Loucy (cell line): ENCODE measurements around the gene PSEN1.

Source experiments
- H2AFZ ChIP-seq: fragments of 200-600 bp; sonication (generic); 2 replicates; pipeline ENCODE4 v1.6.0; 2016; ENCODE audit warnings: antibody characterized with exemption, mild to moderate bottlenecking, low read length, moderate library complexity
- H3F3A ChIP-seq: fragments of 200-600 bp; 2 replicates; pipeline ENCODE4 v1.6.0; 2016; ENCODE audit warnings: antibody characterized with exemption, low read depth, mild to moderate bottlenecking
- H3K27me3 ChIP-seq: fragments of 200-600 bp; sonication (generic); 2 replicates; pipeline ENCODE4 v1.6.1; 2014; ENCODE audit warnings: low read length, mild to moderate bottlenecking; ENCODE audit not compliant: insufficient read depth, poor library complexity, severe bottlenecking
- H3K36me3 ChIP-seq: fragments of 200-600 bp; sonication (generic); 2 replicates; pipeline ENCODE4 v1.6.1; 2016; ENCODE audit warnings: low read length; ENCODE audit not compliant: insufficient read depth
- H3K4me1 ChIP-seq: fragments of 200-600 bp; sonication (generic); 2 replicates; pipeline ENCODE4 v1.5.1; 2014; ENCODE audit warnings: low read length, mild to moderate bottlenecking; ENCODE audit not compliant: insufficient read depth, poor library complexity, severe bottlenecking
- H3K4me2 ChIP-seq: fragments of 200-600 bp; sonication (generic); 2 replicates; pipeline ENCODE4 v1.6.0; 2014; ENCODE audit warnings: antibody characterized with exemption, low read length, low read depth, mild to moderate bottlenecking; ENCODE audit not compliant: poor library complexity, severe bottlenecking
- H3K4me3 ChIP-seq: fragments of 200-600 bp; sonication (generic); 2 replicates; pipeline ENCODE4 v1.5.1; 2014; ENCODE audit warnings: low read length, mild to moderate bottlenecking, mixed read lengths; ENCODE audit not compliant: poor library complexity, severe bottlenecking
- H3K79me2 ChIP-seq: fragments of 200-600 bp; sonication (generic); 2 replicates; pipeline ENCODE4 v1.6.1; 2014; ENCODE audit warnings: low read length; ENCODE audit not compliant: insufficient read depth
- H3K9ac ChIP-seq: fragments of 200-600 bp; sonication (generic); 2 replicates; pipeline ENCODE4 v1.6.0; 2014; ENCODE audit warnings: mild to moderate bottlenecking, low read depth, low read length, moderate library complexity; ENCODE audit not compliant: poor library complexity, severe bottlenecking
- H3K9me2 ChIP-seq: fragments of 200-600 bp; sonication (generic); replicated peaks from 2 replicates; pipeline ENCODE4 v1.6.1; 2016; ENCODE audit warnings: low read depth, low read length, mixed read lengths
- H3K9me3 ChIP-seq: fragments of 200-600 bp; sonication (generic); 2 replicates; pipeline ENCODE4 v1.6.1; 2014; ENCODE audit warnings: mild to moderate bottlenecking, antibody characterized with exemption, low read length, low read depth; ENCODE audit not compliant: insufficient read depth
- H4K20me1 ChIP-seq: fragments of 200-600 bp; sonication (generic); 2 replicates; pipeline ENCODE4 v1.6.0; 2014; ENCODE audit warnings: antibody characterized with exemption, low read length, mild to moderate bottlenecking; ENCODE audit not compliant: insufficient read depth, poor library complexity, severe bottlenecking
- CTCF ChIP-seq: fragments of 200-600 bp; sonication (generic); conservative IDR thresholded peaks from 2 replicates; pipeline ENCODE4 v1.5.1; 2014; ENCODE audit warnings: mild to moderate bottlenecking, antibody characterized with exemption, low read length
- EZH2phosphoT487 ChIP-seq: fragments of 200-600 bp; IDR thresholded peaks from 2 replicates; pipeline ENCODE4 v1.6.1; 2018; ENCODE audit warnings: antibody characterized with exemption, mild to moderate bottlenecking, moderate library complexity, borderline replicate concordance

The PSEN1 gene

DNA sequence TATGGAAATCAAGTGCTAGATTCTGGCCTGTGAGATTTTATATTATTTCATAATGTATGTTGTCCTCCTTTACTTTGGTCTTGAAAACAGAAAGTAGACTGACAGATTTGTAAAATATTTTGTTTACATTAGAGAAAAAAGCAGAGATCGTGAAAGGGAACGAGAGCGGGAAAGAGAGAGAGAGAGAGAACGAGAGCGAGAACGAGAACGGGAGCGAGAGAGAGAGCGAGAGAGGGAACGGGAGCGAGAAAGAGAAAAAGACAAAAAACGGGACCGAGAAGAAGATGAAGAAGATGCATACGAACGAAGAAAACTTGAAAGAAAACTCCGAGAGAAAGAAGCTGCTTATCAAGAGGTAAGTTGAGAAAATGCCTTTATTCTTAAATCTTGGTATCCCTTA lies 30.6 kb upstream of the PSEN1 start:
- no peak overlapping the region for H3K4me3 ChIP-seq
- TF ChIP-seq EZH2phosphoT487: no peak
- TF ChIP-seq CTCF: no peak
- no peaks in the 10 kb centered on the region for H4K20me1 ChIP-seq
- no peaks in the 10 kb centered on the region for H3K9me3 ChIP-seq
- no peak overlapping the region for H3K4me2 ChIP-seq
- H3K79me2 ChIP-seq: no peaks in the 10 kb centered on the region
- no peaks in the 10 kb centered on the region for H3K27me3 ChIP-seq
- H3F3A ChIP-seq: no peaks in the 10 kb centered on the region
- peaks cover 89% of the 10 kb centered on the region for H3K36me3 ChIP-seq
- no peak overlapping the region for H3K9ac ChIP-seq
- no peak overlapping the region for H2AFZ ChIP-seq
- no peaks in the 10 kb centered on the region for H3K4me1 ChIP-seq
- H3K9me2 ChIP-seq: no peaks in the 10 kb centered on the region

DNA sequence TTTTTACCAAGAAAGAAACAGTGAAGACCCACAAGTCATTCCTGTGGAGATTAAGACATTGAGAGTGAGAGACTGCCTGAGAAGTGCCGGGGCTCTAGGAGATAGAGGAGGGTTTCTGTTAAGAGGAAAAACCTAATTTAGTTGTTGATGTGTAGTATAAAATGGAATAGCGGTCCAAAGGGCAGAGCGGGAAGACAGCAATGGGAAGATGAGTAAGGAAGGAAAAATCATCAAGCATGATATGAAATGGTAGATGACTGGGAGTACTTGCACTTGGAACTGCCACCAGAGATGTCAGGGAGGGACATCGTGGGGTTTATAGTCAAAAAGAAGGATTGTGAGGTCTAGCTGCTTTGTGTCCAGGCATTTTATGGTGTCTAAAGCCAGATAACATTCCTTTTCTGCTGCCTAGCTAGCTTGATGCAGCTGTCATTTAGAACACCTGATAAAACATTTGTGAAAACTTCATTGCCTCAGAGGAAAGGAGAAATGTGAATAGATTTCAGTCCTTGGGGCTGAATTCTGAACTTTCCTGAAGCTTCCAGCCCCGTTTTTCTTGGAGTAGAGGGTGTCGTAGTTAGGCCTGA lies 20.1 kb upstream of the PSEN1 start:
- no peaks in the 10 kb centered on the region for H3F3A ChIP-seq
- H3K27me3 ChIP-seq: no peaks in the 10 kb centered on the region
- peaks cover 4% of the 10 kb centered on the region; the same call in 1 of the 2 replicates for H3K79me2 ChIP-seq
- no peak overlapping the region for H3K9ac ChIP-seq
- H3K4me2 ChIP-seq: no peak overlapping the region
- no peaks in the 10 kb centered on the region for H3K9me3 ChIP-seq
- TF ChIP-seq EZH2phosphoT487: no peak
- TF ChIP-seq CTCF: no peak
- no peak overlapping the region for H2AFZ ChIP-seq
- H4K20me1 ChIP-seq: peaks cover 3% of the 10 kb centered on the region
- no peak overlapping the region for H3K4me3 ChIP-seq
- H3K36me3 ChIP-seq: peaks cover 90% of the 10 kb centered on the region
- no peaks in the 10 kb centered on the region for H3K4me1 ChIP-seq
- H3K9me2 ChIP-seq: no peaks in the 10 kb centered on the region

GRCh38 chr14:73124180-73124894 lies 12.0 kb upstream of the PSEN1 start:
- Histone ChIP-seq H3K4me3 (no peak overlapping the region), H3K4me2 (no peak overlapping the region), H3K79me2 (no peaks in the 10 kb centered on the region), H2AFZ (no peak overlapping the region), H4K20me1 (peaks cover 3% of the 10 kb centered on the region), H3F3A (peaks cover 3% of the 10 kb centered on the region; the same call in 1 of the 2 replicates), H3K9ac (no peak overlapping the region), H3K36me3 (peaks cover 48% of the 10 kb centered on the region), H3K9me3 (no peaks in the 10 kb centered on the region), H3K9me2 (no peaks in the 10 kb centered on the region), H3K4me1 (no peaks in the 10 kb centered on the region), H3K27me3 (no peaks in the 10 kb centered on the region)
- TF ChIP-seq CTCF (no peak), EZH2phosphoT487 (no peak)
